ENCODE measurements around the gene MBTPS2. TPM values are rescaled to one million over a fixed set of nuclear protein-coding genes. Genes with fewer than 3 reads are reported as not detected.

Gene MBTPS2
- total and polyA plus RNA-seq, 9 of the 15 experiments (the other 6 are each of a cell fraction or from before 2014, with no cell fraction given), result 2.3 to 18.7 (median 4.0) TPM

GRCh38 chrX:21831496-21831895, 7.9 kb upstream of the MBTPS2 start:
- ATAC-seq (no peak), FAIRE-seq (no peak), DNase-seq (ENCODE audit: extremely low read depth in 1 of 4, low spot score in 3 of 4) (no peak)
- TF ChIP-seq CC2D1A (IDR thresholded peaks at IDR 0.05) (no peak), RAD51 (IDR thresholded peaks at IDR 0.05; ENCODE audit: borderline replicate concordance, low read depth) (no peak), TAF9B (IDR thresholded peaks at IDR 0.05; ENCODE audit: partially characterized antibody) (no peak), ETV5 (CRISPR knock-in tag; IDR thresholded peaks at IDR 0.05; ENCODE audit: low read depth) (no peak), SMARCA5 (IDR thresholded peaks at IDR 0.05) (no peak), ZBTB8A (IDR thresholded peaks at IDR 0.05; ENCODE audit: partially characterized antibody) (no peak), RAD21 (CRISPR knock-in tag; conservative IDR thresholded peaks at IDR 0.05 in 1 of 2, IDR thresholded peaks at IDR 0.05 in 1 of 2) (no peak), ZZZ3 (IDR thresholded peaks at IDR 0.05) (no peak), ELK3 (CRISPR knock-in tag; IDR thresholded peaks at IDR 0.05) (no peak), ZNF696 (CRISPR knock-in tag; conservative IDR thresholded peaks at IDR 0.05) (no peak), TARDBP (IDR thresholded peaks at IDR 0.05) (no peak), ZNF551 (CRISPR knock-in tag; IDR thresholded peaks at IDR 0.05) (no peak), MIER1 (IDR thresholded peaks at IDR 0.05; ENCODE audit: low read depth) (no peak), CREM (IDR thresholded peaks at IDR 0.05; ENCODE audit: low read depth) (no peak)
- POLR2A ChIA-PET, result no interaction called here
- intact Hi-C loops (cut with micrococcal nuclease) (loop anchor here (10.0 kb wide), 1 partner anchor 913 kb away; no protein-coding TSS in a partner anchor), in situ Hi-C loops (cut with MboI) (no loop called here)
- no peak overlapping the region for H3K9ac ChIP-seq (ENCODE audit: insufficient read depth in 1 of 2, low read depth in 2 of 2, low read length in 2 of 2)
- no peaks in the 10 kb centered on the region for H3K4me1 ChIP-seq (replicated peaks in 1 of 2; ENCODE audit: control insufficient read depth in 2 of 2, insufficient read depth in 2 of 2, low read length in 2 of 2)
- BruUV-seq (replicated peaks), result no TSS peak
- H3K9me3 ChIP-seq (replicated peaks; ENCODE audit: control insufficient read depth, insufficient read depth, low read depth, low read length), result no peaks in the 10 kb centered on the region
- H4K20me1 ChIP-seq (replicated peaks; ENCODE audit: control insufficient read depth, insufficient read depth, low read length), result no peaks in the 10 kb centered on the region
- H3K36me3 ChIP-seq (ENCODE audit: control insufficient read depth, insufficient read depth, low read length), result no peaks in the 10 kb centered on the region
- no peak overlapping the region for H2AFZ ChIP-seq (ENCODE audit: low read depth, low read length)
- no peak overlapping the region for H3K27ac ChIP-seq (ENCODE audit: extremely low read depth, low read depth, low read length)
- CTCF ChIA-PET (ENCODE audit: low intra/inter-chr PET ratio), result no interaction called here
- H3K4me3 ChIP-seq, result no peak overlapping the region
- H3K27me3 ChIP-seq (ENCODE audit: control insufficient read depth in 2 of 2, insufficient read depth in 2 of 2, low read length in 2 of 2), result no peaks in the 10 kb centered on the region
- no peak overlapping the region for H3K4me2 ChIP-seq (ENCODE audit: insufficient read depth, low read length)
- H3K9me1 ChIP-seq (ENCODE audit: control insufficient read depth, insufficient read depth, low read length), result no peaks in the 10 kb centered on the region
- 0% methylated on average over 2 of the region's 2 CpGs for WGBS (ENCODE audit: insufficient coverage, low coverage, missing lambda C conversion rate)
- no peaks in the 10 kb centered on the region for H3K79me2 ChIP-seq (ENCODE audit: control insufficient read depth, insufficient read depth, low read length)

All from K562 (cell line).